GM19438 (cell line): Measurements from ENCODE around the gene CASKIN1.

Experiments
- ATAC-seq: cut with Tn5 transposase; IDR thresholded peaks from one replicate; pipeline ENCODE4 v1.9.1; 2021; ENCODE audit warnings: low read depth; ENCODE audit not compliant: unreplicated experiment

CASKIN1 gene

DNA sequence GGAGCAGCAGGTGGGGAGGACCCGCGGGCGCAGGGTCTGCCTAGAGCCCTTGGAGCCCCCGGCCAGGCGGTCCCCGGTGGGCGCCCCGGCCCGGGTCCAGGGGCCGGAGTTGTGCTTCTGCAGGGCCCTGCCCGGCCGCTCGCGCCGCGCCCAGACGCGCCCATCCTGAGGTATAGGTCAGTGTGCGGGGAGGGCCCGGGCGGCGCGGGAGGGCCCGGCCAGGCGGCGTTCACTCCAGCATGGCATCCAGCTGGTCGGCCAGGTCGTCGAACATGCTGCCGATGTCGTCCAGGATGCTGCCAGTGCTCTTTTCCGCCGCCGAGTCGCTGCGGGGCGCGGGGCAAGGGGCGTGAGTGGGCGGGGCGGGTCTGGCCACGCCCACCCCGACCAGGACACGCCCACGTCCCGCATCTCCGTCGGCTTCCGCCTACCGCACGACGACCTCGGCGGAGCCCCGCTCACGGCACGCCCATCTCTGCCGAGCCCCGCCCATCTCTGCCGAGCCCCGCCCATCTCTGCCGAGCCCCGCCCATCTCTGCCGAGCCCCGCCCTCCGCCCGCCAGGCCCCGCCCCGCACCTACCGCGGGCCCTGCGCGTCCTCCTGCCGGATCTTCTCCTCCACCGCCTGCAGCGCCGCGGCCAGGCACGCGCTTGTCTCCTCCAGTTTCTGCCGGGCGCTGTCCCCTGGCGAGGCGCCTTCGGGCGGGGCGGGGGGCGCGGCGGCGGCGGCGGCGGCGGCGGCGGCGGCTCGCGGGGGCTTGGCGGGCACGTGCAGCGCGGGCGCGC is 17.9 kb downstream of the CASKIN1 start:
- ATAC-seq = no peak

DNA sequence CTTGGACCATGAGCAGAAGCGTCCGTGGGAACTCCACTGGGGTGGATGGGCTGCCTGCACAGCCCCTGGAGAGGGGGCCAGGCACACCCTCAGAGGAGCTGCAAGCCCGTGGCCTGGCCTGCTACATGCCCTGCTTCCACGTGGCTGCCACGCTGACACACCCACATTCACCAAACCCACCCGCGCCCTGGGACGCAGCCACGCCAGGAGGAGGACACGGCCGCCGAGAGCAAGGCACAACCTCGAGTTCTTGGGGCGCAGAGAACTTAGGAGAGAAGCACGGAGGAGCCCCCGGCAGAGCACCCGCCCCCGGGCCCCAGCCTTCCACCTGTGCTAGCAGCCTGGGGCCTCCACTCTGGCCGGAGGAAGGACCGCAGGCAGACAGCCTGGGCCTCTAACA is 18.8 kb downstream of the CASKIN1 start:
- ATAC-seq = no peak

DNA sequence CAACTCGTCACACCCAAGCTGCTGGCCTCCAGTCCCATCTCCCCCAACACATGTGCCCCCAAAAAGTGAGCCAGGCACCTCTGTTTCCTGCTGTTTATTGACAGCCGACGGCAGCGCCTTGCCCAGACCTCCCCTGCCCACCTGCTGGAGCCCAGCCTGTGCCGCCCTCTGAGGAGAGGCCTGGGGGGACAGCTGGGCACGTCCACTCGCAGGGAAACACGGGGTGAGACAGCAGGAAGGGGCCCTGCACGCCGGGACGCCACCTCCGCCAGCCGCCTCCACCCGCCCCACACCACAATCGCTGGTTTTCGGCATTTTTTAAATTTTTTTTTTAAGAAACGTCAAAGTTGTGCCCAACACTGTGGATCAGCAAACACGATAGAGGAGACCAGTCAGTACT is 19.3 kb downstream of the CASKIN1 start:
- no peak for ATAC-seq

GRCh38 chr16:2176047-2176446 is 20.4 kb downstream of the CASKIN1 start:
- no peak for ATAC-seq

GRCh38 chr16:2175454-2175853 is 21.0 kb downstream of the CASKIN1 start:
- no peak for ATAC-seq

DNA sequence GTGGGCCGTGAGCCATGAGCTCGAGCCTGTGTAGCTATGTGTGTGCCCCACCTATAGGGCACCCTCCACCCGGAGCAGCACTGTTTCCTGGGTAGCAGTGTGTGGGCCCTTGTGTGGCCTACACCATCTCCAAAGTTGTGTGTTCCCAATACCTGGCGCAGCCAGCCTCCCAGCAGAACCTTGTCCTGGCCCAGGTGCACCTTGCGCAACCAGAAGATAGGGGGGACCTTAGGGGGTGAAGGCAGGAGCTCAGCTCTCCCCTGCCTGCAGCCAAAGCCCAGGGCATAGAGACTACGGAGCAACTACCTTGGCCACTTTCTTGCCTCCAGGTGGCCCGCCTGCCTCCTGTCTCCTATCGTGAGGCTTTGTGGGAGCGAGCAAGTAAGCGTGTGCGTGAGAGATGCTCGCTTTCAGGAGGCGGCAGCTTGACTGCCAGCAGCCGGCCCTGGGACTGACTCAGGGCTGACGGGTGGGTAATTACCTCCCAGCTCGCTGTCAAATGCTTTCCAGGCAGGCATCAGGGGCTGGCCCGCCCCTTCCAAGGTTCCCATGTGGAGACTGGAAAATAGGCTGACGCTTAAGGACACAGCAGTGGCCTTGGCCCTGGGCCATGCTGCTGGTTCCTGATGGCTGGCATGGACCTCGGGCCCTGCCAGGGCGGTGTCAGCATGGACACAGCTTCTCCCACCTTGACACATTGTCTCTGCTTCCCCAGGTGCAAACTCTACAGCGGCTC is 21.8 kb downstream of the CASKIN1 start:
- ATAC-seq = no peak

DNA sequence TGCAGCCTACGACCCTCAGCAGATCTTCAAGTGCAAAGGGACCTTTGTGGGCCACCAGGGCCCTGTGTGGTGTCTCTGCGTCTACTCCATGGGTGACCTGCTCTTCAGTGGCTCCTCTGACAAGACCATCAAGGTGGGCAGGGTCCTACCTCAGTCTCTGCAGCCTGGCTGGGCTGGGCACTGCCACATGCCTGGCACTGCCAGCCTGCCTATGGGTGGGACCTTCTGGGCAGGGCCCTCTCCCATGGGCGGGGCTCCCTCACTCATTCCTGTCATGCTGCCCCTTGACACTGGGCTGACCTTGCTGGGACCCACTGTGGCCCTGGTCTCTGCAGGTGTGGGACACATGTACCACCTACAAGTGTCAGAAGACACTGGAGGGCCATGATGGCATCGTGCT is 22.5 kb downstream of the CASKIN1 start:
- no peak for ATAC-seq

- ATAC-seq = no peak
Measured at GRCh38 chr16:2173366-2173765, 23.0 kb downstream of the CASKIN1 start.

GRCh38 chr16:2172688-2173335 is 23.6 kb downstream of the CASKIN1 start:
- no peak for ATAC-seq

- ATAC-seq = no peak
Measured at GRCh38 chr16:2171601-2172178, 24.7 kb downstream of the CASKIN1 start.

- ATAC-seq = no peak
Measured at GRCh38 chr16:2170587-2171435, 25.6 kb downstream of the CASKIN1 start.

DNA sequence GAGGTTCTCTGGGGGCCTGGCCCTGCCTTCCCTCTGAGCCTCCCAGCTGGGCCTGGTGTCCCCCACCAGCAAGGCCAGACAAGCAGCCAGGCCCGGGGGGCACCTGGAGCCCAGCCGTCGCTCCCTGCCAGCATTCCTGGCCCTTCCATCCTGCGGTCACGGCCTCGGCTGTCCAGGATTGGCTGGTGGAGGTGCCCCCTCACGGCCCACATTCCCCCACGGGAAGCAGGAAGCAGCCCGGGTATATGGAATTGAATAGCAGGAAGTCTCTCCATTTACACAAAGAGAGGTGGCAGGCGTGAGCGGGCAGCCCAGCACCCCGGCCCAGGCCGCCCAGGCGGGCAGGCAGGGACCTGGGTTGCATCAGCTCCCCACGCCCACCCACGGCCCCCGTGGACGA is 26.3 kb downstream of the CASKIN1 start:
- ATAC-seq = no peak

DNA sequence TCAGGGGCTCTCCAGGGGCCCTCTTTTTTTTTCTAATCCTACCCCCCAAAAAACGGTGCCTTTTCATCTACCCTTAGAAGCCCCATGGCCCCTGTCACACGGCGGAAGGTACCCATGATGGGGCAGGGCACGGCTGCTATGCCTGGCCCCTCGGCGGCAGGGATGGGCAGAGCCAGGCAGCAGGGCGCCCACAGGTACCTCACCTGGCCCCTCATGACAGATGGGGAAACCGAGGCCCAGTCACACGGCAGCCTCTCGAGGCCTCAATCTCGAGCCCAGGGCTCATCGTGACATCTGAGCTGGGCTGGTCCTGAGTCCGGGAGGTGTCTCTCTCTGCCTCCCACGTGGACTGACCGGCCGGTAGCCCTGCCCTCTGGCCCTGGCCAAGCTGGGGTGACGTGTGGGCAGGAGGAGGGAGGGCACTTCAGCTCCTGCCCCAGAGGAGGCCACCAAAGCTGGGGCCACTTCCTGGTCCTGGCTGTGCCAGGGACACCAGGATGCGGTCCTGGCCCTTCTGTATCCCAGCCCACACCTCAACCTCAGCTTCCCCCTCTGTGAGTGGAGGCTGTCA is 29.3 kb downstream of the CASKIN1 start:
- ATAC-seq = no peak

DNA sequence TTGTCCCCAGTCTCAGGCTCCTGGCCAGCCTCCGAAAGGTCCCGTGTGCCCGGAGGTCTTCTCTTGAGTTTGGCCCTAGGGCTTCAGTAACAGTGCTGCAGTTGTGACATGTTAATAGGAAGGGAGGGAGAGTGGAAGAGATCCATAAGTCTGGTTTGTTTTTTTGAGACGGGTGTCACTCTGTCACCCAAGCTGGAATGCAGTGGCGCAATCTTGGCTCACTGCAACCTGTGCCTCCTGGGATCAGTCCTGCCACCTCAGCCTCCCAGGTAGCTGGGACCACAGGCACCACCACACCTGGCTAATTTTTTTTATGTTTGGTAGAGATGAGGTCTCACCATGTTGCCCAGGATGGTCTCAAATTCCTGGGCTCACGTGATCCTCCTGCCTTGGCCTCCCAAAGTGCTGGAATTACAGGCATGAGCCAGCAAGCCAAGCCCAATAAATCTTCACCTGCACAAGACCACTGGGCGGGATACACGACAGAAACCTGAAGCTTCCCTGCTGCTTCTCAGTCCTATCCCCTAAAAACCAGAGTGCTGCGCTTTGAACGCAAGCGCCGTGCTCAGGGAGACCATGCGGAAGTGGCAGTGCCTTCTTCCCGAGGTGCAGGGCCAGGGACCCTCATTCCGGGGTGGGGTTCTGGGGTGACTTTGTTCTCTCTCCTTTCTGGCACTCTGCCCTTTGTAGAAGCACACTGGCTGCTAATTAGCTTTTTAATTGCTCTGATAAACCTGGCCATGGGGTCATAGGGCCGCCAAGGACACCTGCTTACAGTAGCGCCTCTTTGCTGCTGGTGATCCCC is 29.9 kb downstream of the CASKIN1 start:
- ATAC-seq = no peak

GRCh38 chr16:2165861-2166260 is 30.5 kb downstream of the CASKIN1 start:
- ATAC-seq = no peak

GRCh38 chr16:2163211-2163881 is 33.1 kb downstream of the CASKIN1 start:
- no peak for ATAC-seq

- ATAC-seq = no peak
Measured at GRCh38 chr16:2162676-2163118, 33.7 kb downstream of the CASKIN1 start.

DNA sequence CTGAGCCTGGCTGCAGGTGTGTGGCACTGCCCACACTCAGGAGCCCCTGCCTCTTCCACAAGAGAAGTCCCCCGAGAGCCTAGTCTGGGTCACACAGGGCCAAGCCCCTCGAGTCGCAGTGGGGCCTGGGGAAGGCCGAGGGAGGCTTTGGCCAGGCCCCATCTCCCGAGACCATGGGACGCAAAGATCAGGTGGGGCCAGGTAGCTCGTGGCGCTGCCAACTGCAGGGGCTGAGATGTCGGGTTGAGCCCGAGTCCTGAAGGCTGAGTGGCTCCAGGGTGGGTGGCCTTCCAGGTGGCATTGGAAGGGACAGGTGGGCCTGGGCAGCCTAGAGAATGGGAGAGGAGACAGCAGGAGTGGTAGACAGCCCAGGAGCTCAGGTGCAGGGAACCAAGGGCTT is 34.5 kb downstream of the CASKIN1 start:
- no peak for ATAC-seq
